ENCODE data around the gene TBX15. TPM values are rescaled to one million over a fixed set of nuclear protein-coding genes. Genes with fewer than 3 reads are reported as not detected.

Gene TBX15
- total RNA-seq, 1 donor from 2014 or later: not detected

DNA sequence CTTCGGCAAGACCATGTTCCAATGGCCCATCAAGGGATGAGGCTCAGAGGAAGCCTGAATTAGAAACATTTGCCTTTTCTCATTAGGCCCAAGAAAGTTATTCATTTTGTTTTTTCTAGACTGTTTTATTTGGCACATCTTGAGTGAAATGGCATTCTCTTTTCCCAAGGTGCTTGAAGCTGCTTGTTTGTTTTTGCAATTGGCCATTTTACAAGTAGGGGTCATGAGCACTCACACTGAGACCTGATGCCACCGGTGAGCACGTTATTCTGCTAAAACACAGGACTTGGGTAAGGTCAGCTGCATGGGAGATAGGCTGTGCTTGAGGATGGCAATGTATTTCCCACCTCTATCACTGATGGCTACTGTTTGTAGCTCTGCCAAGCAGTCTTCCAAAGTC lies 128.1 kb downstream of the TBX15 start:
- DNase-seq (ENCODE audit: low spot score, unreplicated experiment): no peak
- Mint-ChIP-seq H3K4me3 (ENCODE audit: low read depth) (no peak overlapping the region), H3K27ac (no peak overlapping the region), H3K9me3 (ENCODE audit: low read depth) (peaks cover 3% of the 10 kb centered on the region), H3K36me3 (ENCODE audit: insufficient read depth) (no peaks in the 10 kb centered on the region), H3K27me3 (no peaks in the 10 kb centered on the region), H3K4me1 (ENCODE audit: low read depth) (no peaks in the 10 kb centered on the region)
- TF ChIP-seq, protein P1, sequence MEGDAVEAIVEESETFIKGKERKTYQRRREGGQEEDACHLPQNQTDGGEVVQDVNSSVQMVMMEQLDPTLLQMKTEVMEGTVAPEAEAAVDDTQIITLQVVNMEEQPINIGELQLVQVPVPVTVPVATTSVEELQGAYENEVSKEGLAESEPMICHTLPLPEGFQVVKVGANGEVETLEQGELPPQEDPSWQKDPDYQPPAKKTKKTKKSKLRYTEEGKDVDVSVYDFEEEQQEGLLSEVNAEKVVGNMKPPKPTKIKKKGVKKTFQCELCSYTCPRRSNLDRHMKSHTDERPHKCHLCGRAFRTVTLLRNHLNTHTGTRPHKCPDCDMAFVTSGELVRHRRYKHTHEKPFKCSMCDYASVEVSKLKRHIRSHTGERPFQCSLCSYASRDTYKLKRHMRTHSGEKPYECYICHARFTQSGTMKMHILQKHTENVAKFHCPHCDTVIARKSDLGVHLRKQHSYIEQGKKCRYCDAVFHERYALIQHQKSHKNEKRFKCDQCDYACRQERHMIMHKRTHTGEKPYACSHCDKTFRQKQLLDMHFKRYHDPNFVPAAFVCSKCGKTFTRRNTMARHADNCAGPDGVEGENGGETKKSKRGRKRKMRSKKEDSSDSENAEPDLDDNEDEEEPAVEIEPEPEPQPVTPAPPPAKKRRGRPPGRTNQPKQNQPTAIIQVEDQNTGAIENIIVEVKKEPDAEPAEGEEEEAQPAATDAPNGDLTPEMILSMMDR (IDR thresholded peaks at IDR 0.05; ENCODE audit: unreplicated experiment): no peak

DNA sequence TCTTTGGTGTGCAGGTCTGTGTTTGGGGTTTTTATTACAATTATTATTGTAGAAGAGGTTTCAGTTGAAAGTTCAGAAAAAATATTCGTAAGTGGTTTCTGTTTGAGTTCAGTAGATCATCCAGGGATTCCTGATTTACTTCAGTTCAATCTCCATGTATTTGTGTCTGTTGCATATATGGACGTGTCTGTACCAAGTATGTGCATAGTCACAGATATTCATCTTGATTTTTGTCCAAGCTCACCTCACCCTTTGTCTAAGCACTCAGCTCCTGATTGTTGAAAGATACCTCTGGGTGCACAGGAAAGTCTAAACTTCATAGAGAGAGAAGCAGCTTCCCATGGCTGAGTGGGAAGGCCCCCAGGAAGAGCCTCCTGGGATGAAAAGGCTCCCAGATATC lies 141.7 kb downstream of the TBX15 start:
- peaks cover 11% of the 10 kb centered on the region for H3K27me3 Mint-ChIP-seq
- H3K4me1 Mint-ChIP-seq (ENCODE audit: low read depth): peaks cover 7% of the 10 kb centered on the region
- DNase-seq (ENCODE audit: low spot score, unreplicated experiment): no peak
- TF ChIP-seq, protein P1 (IDR thresholded peaks at IDR 0.05; ENCODE audit: unreplicated experiment): no peak
- no peak overlapping the region for H3K27ac Mint-ChIP-seq
- H3K4me3 Mint-ChIP-seq (ENCODE audit: low read depth): no peak overlapping the region
- H3K36me3 Mint-ChIP-seq (ENCODE audit: insufficient read depth): no peaks in the 10 kb centered on the region
- H3K9me3 Mint-ChIP-seq (ENCODE audit: low read depth): peaks cover 2% of the 10 kb centered on the region

DNA sequence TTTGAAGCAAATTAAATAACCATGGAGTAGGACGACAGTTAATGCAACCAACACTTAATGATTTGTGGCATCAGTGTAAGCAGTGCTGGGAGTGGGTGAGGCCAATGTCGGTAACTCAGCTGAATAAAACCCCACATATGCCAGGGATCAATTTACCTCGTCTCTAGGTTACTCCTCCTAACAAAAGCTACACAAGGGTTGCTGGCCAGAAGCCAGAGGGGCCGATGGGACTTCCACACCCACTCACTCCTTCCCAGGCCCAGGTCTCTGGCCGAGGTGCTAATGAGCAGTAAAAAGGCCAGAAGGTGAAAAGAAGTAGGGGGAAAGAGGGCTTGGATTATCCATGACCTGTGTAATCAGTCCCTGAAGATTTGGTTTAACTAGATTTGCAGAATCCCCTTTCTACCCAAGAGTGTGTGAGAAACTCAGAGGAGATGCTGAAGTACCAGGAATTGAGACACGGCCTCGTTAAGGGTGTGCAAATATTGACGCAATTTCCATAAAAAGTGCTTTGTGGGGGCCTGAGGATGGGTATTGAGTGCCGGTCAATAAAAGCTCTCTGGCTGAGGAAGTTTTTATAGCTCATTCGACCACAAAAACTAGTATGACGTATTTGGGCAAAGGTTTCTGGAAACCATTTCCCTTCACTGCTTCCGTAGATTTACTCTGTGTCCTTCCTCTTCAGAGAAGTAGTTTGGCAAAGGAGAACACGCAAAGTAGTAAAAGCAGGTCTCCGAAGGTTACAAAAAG lies 145.5 kb downstream of the TBX15 start:
- DNase-seq (ENCODE audit: low spot score, unreplicated experiment): no peak
- Mint-ChIP-seq H3K9me3 (ENCODE audit: low read depth) (no peaks in the 10 kb centered on the region), H3K4me3 (ENCODE audit: low read depth) (no peak overlapping the region), H3K27me3 (peaks cover 19% of the 10 kb centered on the region), H3K27ac (no peak overlapping the region), H3K36me3 (ENCODE audit: insufficient read depth) (no peaks in the 10 kb centered on the region), H3K4me1 (ENCODE audit: low read depth) (peaks cover 7% of the 10 kb centered on the region)
- TF ChIP-seq, protein P1 (IDR thresholded peaks at IDR 0.05; ENCODE audit: unreplicated experiment): no peak

DNA sequence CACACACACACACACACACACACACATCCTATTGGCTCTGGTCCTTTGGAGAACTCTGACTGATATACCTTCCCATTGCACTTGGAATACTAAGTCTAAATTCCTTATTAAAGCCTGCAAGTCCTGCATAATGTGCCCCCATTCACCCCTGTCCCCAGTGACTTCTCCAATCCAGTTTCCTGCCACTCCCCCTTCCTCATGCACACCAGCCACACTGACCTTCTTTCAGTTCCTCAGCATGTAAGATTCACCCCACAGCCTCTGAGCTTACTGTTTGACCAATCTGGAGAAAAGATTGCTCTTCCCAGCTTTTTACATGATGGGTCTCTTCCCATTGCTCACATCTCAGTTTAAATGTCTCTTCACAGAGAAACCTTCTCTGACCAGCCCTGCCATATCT lies 146.6 kb downstream of the TBX15 start:
- TF ChIP-seq, protein P1 (IDR thresholded peaks at IDR 0.05; ENCODE audit: unreplicated experiment): no peak
- no peak for DNase-seq (ENCODE audit: low spot score, unreplicated experiment)
- Mint-ChIP-seq H3K27me3 (peaks cover 16% of the 10 kb centered on the region), H3K36me3 (ENCODE audit: insufficient read depth) (no peaks in the 10 kb centered on the region), H3K27ac (no peak overlapping the region), H3K4me3 (ENCODE audit: low read depth) (no peak overlapping the region), H3K4me1 (ENCODE audit: low read depth) (peaks cover 7% of the 10 kb centered on the region), H3K9me3 (ENCODE audit: low read depth) (no peaks in the 10 kb centered on the region)

Other genes with a start within 250 kb of the TBX15 start
- 14.5 and 14.8 TPM in 2 replicates for gene WARS2, start 152.3 kb upstream of the TBX15 start, total RNA-seq